Measurements from ENCODE around the gene MAPK10.

- TF ChIP-seq NBN (IDR thresholded peaks at IDR 0.05; ENCODE audit: low read depth) = no peak
- no peak for TF ChIP-seq CTCF (IDR thresholded peaks at IDR 0.05 in 2 of 3, conservative IDR thresholded peaks at IDR 0.05 in 1 of 3; ENCODE audit: insufficient read depth in 2 of 3, low read depth in 1 of 3, low read length in 3 of 3)
- TF ChIP-seq ZNF780A (CRISPR knock-in tag; IDR thresholded peaks at IDR 0.05) = no peak
- no peak for TF ChIP-seq ERF (CRISPR knock-in tag; IDR thresholded peaks at IDR 0.05)
- TF ChIP-seq PKNOX1 (IDR thresholded peaks at IDR 0.05) = no peak
- no peak for TF ChIP-seq HMG20B (CRISPR knock-in tag; IDR thresholded peaks at IDR 0.05)
- TF ChIP-seq STAG1 (CRISPR knock-in tag; IDR thresholded peaks at IDR 0.05; ENCODE audit: borderline replicate concordance) = no peak
- TF ChIP-seq SMARCA5 (IDR thresholded peaks at IDR 0.05) = no peak
- TF ChIP-seq EZH2 (IDR thresholded peaks at IDR 0.05; ENCODE audit: borderline replicate concordance, low read depth, low read length) = no peak
Measured at GRCh38 chr4:86007042-86007441, 352.8 kb downstream of the MAPK10 start.
